SJSA1 (cell line): ENCODE measurements around the gene PSMG4. TPM values are rescaled to one million over a fixed set of nuclear protein-coding genes. Genes with fewer than 3 reads are reported as not detected.
"Not testable (repeated sequence)": the region's sequence is repeated elsewhere in the genome, so short reads cannot be mapped to it uniquely, and the experiment has no call there.

Source experiments
- DNase-seq, 2 experiments: peaks; one replicate each; pipeline ENCODE4 v3.0.0-alpha.2; 2015 to 2020; ENCODE audit warnings: low spot score in 2 of 2, low read depth in 1 of 2
- H3K27ac ChIP-seq: fragments of 250-450 bp; sonication (Bioruptor Pico); 2 replicates; pipeline ENCODE4 v1.5.1; 2020; ENCODE audit warnings: mild to moderate bottlenecking, moderate library complexity
- H3K27me3 ChIP-seq: fragments of 250-450 bp; sonication (Bioruptor Pico); replicated peaks from 2 replicates; pipeline ENCODE4 v1.5.1; 2020; ENCODE audit warnings: mild to moderate bottlenecking, moderate library complexity
- H3K36me3 ChIP-seq: fragments of 250-450 bp; sonication (Bioruptor Pico); 2 replicates; pipeline ENCODE4 v1.5.1; 2020; ENCODE audit warnings: mild to moderate bottlenecking
- H3K4me1 ChIP-seq: fragments of 250-450 bp; sonication (Bioruptor Pico); replicated peaks from 2 replicates; pipeline ENCODE4 v1.6.1; 2021; ENCODE audit warnings: mild to moderate bottlenecking
- H3K4me3 ChIP-seq: fragments of 250-450 bp; sonication (Bioruptor Pico); 2 replicates; pipeline ENCODE4 v1.5.1; 2020; ENCODE audit warnings: mild to moderate bottlenecking
- H3K9me3 ChIP-seq: fragments of 250-450 bp; sonication (Bioruptor Pico); replicated peaks from 2 replicates; pipeline ENCODE4 v1.5.1; 2020; ENCODE audit warnings: mild to moderate bottlenecking
- total RNA-seq: library from RNA; depleted of rRNA; stranded (reverse); fragments of >200 nt; shearing (Covaris generic); gene quantifications from 2 replicates; pipeline ENCODE4 v1.2.3, GENCODE V29; 2014

The PSMG4 gene
- total RNA-seq, 1 experiment from 2014 or later, result 16.1 TPM

DNA sequence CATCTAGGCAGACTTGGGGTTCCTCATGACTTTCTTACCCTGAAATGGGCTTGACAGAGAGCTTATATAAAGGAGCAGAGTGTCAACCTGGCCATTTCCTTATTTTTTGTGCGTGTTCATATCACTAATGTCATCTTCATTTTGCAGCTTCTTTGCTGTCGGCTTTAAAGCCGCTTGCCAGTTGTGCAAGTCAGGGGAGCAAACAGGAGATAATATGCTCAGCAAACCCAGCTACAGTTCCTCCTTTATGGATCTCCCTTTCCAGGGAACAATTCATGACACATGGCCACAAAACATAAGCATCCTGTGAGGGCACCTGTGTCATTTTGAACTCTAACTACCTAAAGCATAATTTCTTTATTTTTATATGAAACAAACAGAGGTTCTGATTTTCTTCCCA lies 24.8 kb upstream of the PSMG4 start:
- Histone ChIP-seq H3K4me1 (peaks cover 5% of the 10 kb centered on the region), H3K9me3 (0 out of 2 replicates have a peak, but pooled peaks cover 3% of the 10 kb centered on the region), H3K27ac (no peak overlapping the region), H3K27me3 (0 out of 2 replicates have a peak, but pooled peaks cover 3% of the 10 kb centered on the region), H3K36me3 (no peaks in the 10 kb centered on the region), H3K4me3 (no peak overlapping the region)
- DNase-seq, result no peak

- H3K27ac ChIP-seq, result no peak overlapping the region
- 0 out of 2 replicates have a peak, but pooled peaks cover 3% of the 10 kb centered on the region for H3K27me3 ChIP-seq
- no peak for DNase-seq
- H3K4me3 ChIP-seq, result no peak overlapping the region
- H3K9me3 ChIP-seq, result 0 out of 2 replicates have a peak, but pooled peaks cover 3% of the 10 kb centered on the region
- H3K4me1 ChIP-seq, result peaks cover 5% of the 10 kb centered on the region
- no peaks in the 10 kb centered on the region for H3K36me3 ChIP-seq
Observed at GRCh38 chr6:3235486-3235885, 23.3 kb upstream of the PSMG4 start.

- peaks cover 5% of the 10 kb centered on the region for H3K4me1 ChIP-seq
- 0 out of 2 replicates have a peak, but pooled peaks cover 3% of the 10 kb centered on the region for H3K27me3 ChIP-seq
- no peak overlapping the region for H3K27ac ChIP-seq
- H3K4me3 ChIP-seq, result no peak overlapping the region
- no peaks in the 10 kb centered on the region for H3K36me3 ChIP-seq
- H3K9me3 ChIP-seq, result 0 out of 2 replicates have a peak, but pooled peaks cover 3% of the 10 kb centered on the region
- DNase-seq, result no peak
Observed at GRCh38 chr6:3236005-3236404, 22.7 kb upstream of the PSMG4 start.

GRCh38 chr6:3237761-3238662 lies 20.7 kb upstream of the PSMG4 start:
- Histone ChIP-seq H3K27ac (no peak overlapping the region), H3K9me3 (no peaks in the 10 kb centered on the region), H3K36me3 (no peaks in the 10 kb centered on the region), H3K27me3 (no peaks in the 10 kb centered on the region), H3K4me1 (no peaks in the 10 kb centered on the region), H3K4me3 (no peak overlapping the region)
- DNase-seq, result no peak

DNA sequence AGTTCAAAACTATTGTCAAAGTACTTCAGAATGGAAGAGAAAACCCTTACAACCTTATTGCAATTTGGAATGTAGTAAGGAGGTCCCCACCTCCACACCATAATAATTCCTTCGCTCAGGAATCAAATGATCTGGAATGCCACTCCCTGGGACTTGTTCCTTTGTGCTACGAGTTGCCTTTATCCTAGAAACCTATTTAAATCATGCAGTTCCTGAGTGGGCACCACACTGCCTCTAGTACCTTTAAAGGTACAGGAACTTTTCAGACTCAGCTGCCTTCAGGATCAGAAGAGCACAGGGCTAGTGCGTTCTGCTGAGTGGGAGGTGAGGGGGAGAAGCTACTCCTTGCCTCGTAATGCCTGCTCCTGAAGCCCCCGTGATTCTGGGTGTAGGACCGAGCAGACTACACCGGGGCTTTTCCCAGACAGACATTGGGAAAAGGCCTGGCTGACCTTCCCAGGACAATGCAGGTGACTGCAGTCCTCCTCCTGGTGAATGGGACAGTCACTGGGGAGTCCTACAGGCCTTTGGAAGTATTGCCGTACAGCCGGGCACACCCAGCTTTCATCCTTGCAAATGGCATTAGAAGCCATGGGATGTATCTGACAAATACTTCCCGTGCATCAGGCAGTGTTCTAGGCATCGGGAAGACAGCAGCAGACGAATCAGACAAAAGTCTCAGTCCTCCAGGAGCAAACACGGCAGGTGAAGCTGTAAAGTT lies 19.5 kb upstream of the PSMG4 start:
- H3K4me1 ChIP-seq, result no peaks in the 10 kb centered on the region
- H3K9me3 ChIP-seq, result no peaks in the 10 kb centered on the region
- H3K27me3 ChIP-seq, result no peaks in the 10 kb centered on the region
- H3K27ac ChIP-seq, result no peak overlapping the region
- no peak overlapping the region for H3K4me3 ChIP-seq
- H3K36me3 ChIP-seq, result no peaks in the 10 kb centered on the region
- DNase-seq, result no peak

GRCh38 chr6:3240595-3240994 lies 18.2 kb upstream of the PSMG4 start:
- Histone ChIP-seq H3K4me3 (no peak overlapping the region), H3K9me3 (no peaks in the 10 kb centered on the region), H3K4me1 (no peaks in the 10 kb centered on the region), H3K27ac (no peak overlapping the region), H3K27me3 (no peaks in the 10 kb centered on the region), H3K36me3 (no peaks in the 10 kb centered on the region)
- no peak for DNase-seq

DNA sequence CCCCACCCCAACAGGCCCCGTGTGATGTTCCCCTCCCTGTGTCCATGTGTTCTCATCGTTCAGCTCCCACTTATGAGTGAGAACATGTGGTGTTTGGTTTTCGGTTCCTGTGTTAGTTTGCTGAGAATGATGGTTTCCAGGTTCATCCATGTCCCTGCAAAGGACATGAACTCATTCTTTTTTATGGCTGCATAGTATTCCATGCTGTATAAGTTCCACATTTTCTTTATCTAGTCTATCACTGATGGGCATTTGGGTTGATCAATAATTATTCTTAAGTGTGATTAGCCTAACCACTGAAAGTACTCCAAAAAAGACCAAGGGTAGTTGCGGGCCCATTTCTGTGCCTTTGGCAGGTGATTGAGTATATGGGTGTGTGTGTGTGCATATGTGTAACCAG lies 17.0 kb upstream of the PSMG4 start:
- not testable (repeated sequence) for DNase-seq, H3K27ac ChIP-seq, H3K27me3 ChIP-seq, H3K4me1 ChIP-seq, H3K9me3 ChIP-seq, H3K36me3 ChIP-seq, H3K4me3 ChIP-seq

- no peak overlapping the region for H3K4me3 ChIP-seq
- no peaks in the 10 kb centered on the region for H3K36me3 ChIP-seq
- H3K4me1 ChIP-seq, result peaks cover 13% of the 10 kb centered on the region
- no peaks in the 10 kb centered on the region for H3K27me3 ChIP-seq
- no peaks in the 10 kb centered on the region for H3K9me3 ChIP-seq
- no peak for DNase-seq
- H3K27ac ChIP-seq, result no peak overlapping the region
Observed at GRCh38 chr6:3242768-3243167, 16.0 kb upstream of the PSMG4 start.

DNA sequence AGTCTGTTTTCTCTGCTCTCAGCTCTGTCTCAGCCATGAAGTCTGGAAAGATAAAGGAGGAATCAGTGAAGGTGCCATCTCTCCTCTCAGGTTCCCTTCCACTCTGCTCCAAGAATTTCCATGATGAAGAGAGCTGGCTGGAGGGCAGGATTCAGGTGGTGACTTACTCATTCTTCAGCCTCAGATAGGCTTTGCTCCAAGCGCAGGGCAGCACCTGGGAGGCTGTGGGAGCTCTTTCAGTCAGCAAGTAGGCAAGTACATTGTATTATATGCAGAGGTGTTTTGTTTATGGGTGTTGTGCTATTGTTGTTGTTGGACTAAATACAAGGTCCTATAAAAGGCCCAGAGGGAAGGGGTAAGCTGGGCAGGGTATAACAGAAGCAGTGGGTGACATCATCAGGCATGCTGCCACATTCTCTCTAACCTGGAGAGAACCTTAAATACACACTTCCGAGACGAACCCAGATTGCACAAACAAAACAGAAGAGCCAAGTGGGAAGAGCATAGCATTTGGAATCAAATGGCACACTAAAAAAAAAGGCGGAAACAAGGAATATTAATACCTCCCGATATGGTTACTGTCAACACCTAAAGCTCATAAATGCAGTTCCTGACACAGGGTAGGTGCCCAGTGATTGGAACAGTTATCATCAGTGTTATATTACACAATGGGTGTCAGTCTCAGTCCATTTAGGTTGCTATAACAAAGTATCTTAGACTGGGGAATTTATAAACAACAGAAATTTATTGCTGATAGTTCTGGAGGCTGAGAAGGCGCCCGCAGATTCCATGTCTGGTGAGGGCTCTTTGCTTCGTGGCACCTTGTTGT lies 14.5 kb upstream of the PSMG4 start:
- Histone ChIP-seq H3K4me3 (no peak overlapping the region), H3K4me1 (peaks cover 24% of the 10 kb centered on the region), H3K27me3 (no peaks in the 10 kb centered on the region), H3K27ac (no peak overlapping the region), H3K36me3 (no peaks in the 10 kb centered on the region), H3K9me3 (no peaks in the 10 kb centered on the region)
- DNase-seq, result no peak

DNA sequence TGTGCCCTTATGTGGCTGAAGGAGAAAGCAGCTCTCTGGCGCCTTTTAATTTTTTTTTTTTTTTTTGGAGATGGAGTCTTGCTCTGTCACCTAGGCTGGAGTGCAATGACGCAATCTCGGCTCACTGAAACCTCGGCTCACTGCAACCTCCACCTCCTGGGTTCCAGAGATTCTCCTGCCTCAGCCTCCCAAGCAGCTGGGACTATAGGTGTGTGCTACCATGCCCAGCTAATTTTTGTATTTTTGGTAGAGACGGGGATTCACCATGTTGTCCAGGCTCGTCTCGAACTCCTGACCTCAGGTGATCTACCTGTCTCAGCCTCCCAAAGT lies 13.9 kb upstream of the PSMG4 start:
- not testable (repeated sequence) for DNase-seq, H3K9me3 ChIP-seq, H3K36me3 ChIP-seq, H3K4me3 ChIP-seq, H3K27me3 ChIP-seq, H3K27ac ChIP-seq
- peaks cover 24% of the 10 kb centered on the region for H3K4me1 ChIP-seq

- no peak for DNase-seq
- Histone ChIP-seq H3K36me3 (no peaks in the 10 kb centered on the region), H3K27ac (no peak overlapping the region), H3K9me3 (no peaks in the 10 kb centered on the region), H3K27me3 (no peaks in the 10 kb centered on the region), H3K4me1 (peaks cover 24% of the 10 kb centered on the region), H3K4me3 (no peak overlapping the region)
Observed at GRCh38 chr6:3245216-3245615, 13.5 kb upstream of the PSMG4 start.

GRCh38 chr6:3247255-3248146 lies 11.2 kb upstream of the PSMG4 start:
- DNase-seq, result peak; percentile 85 to 94
- Histone ChIP-seq H3K36me3 (no peaks in the 10 kb centered on the region), H3K4me1 (peaks cover 31% of the 10 kb centered on the region), H3K9me3 (no peaks in the 10 kb centered on the region), H3K27me3 (no peaks in the 10 kb centered on the region), H3K27ac (peak overlapping the region; percentile 96), H3K4me3 (peak overlapping the region; percentile 29)

- H3K27ac ChIP-seq, result no peak overlapping the region
- no peaks in the 10 kb centered on the region for H3K27me3 ChIP-seq
- no peak overlapping the region for H3K4me3 ChIP-seq
- DNase-seq, result no peak
- no peaks in the 10 kb centered on the region for H3K36me3 ChIP-seq
- H3K4me1 ChIP-seq, result peaks cover 31% of the 10 kb centered on the region
- no peaks in the 10 kb centered on the region for H3K9me3 ChIP-seq
Observed at GRCh38 chr6:3249821-3250220, 8.9 kb upstream of the PSMG4 start.
